ENCODE results near the gene ERCC8. TPM values are rescaled to one million over a fixed set of nuclear protein-coding genes. Genes with fewer than 3 reads are reported as not detected.

The ERCC8 gene
- total RNA-seq, 1 experiment from 2014 or later = 15.1 TPM

GRCh38 chr5:60829490-60830266, 115.2 kb downstream of the ERCC8 start (continued):
- TF ChIP-seq JUND (IDR thresholded peaks at IDR 0.05) = no peak
- TF ChIP-seq CBX3 (IDR thresholded peaks at IDR 0.05; ENCODE audit: low read depth) = no peak
- TF ChIP-seq POLR2AphosphoS5 (IDR thresholded peaks at IDR 0.05; ENCODE audit: low read depth, low read length) = no peak

GRCh38 chr5:60827201-60827600, 117.7 kb downstream of the ERCC8 start:
- intact Hi-C loops (cut with micrococcal nuclease) = no loop called here
- ChIA-PET CTCF (no interaction called here), POLR2A (no interaction called here), RAD21 (ENCODE audit: low non-redundant PET in 1 of 2, low total read pairs in 2 of 2, uncharacterized antibody in 2 of 2, unreplicated experiment in 2 of 2) (no interaction called here)
- TF ChIP-seq ZNF274 (IDR thresholded peaks at IDR 0.05; ENCODE audit: low read depth, low read length) = no peak
- TF ChIP-seq EGR1 (IDR thresholded peaks at IDR 0.05; ENCODE audit: low read depth) = no peak
- TF ChIP-seq RAD21 (IDR thresholded peaks at IDR 0.05; ENCODE audit: low read depth) = no peak
- no peak for TF ChIP-seq ATF3 (IDR thresholded peaks at IDR 0.05)
- no peak for TF ChIP-seq EZH2 (IDR thresholded peaks at IDR 0.05)
- no peak for TF ChIP-seq POLR2A (IDR thresholded peaks at IDR 0.05; ENCODE audit: borderline replicate concordance, extremely low read depth, insufficient read depth, insufficient read length)
- TF ChIP-seq REST (IDR thresholded peaks at IDR 0.05; ENCODE audit: low read depth) = no peak
- no peak for TF ChIP-seq TCF7L2 (IDR thresholded peaks at IDR 0.05; ENCODE audit: borderline replicate concordance, extremely low read depth, insufficient read depth, insufficient read length)
- no peak for TF ChIP-seq CEBPB (IDR thresholded peaks at IDR 0.05; ENCODE audit: low read depth)
- TF ChIP-seq SIN3A (IDR thresholded peaks at IDR 0.05; ENCODE audit: low read depth) = no peak
- TF ChIP-seq ZFX (IDR thresholded peaks at IDR 0.05) = no peak
- no peak for TF ChIP-seq SP1 (IDR thresholded peaks at IDR 0.05; ENCODE audit: low read depth)
- BruUV-seq (replicated peaks) = no TSS peak
- Histone ChIP-seq H3K79me2 (ENCODE audit: insufficient read depth, low read length) (peaks cover 12% of the 10 kb centered on the region), H4K20me1 (ENCODE audit: insufficient read depth) (no peaks in the 10 kb centered on the region), H3K4me3 (replicated peaks in 1 of 2; ENCODE audit: low read depth in 1 of 2, low read length in 2 of 2) (no peak overlapping the region), H3K9me2 (ENCODE audit: insufficient read depth) (no peaks in the 10 kb centered on the region), H3K36me3 (ENCODE audit: control insufficient read depth in 1 of 2, insufficient read depth in 2 of 2, low read length in 2 of 2) (no peaks in the 10 kb centered on the region), H3K27me3 (ENCODE audit: insufficient read depth, low read length) (no peaks in the 10 kb centered on the region), H3K27ac (ENCODE audit: low read depth, low read length) (no peak overlapping the region), H3K4me1 (ENCODE audit: control insufficient read depth in 1 of 2, insufficient read depth in 2 of 2, low read length in 2 of 2) (no peaks in the 10 kb centered on the region), H3K4me2 (ENCODE audit: low read length) (no peak overlapping the region), H3K9ac (ENCODE audit: low read length) (no peak overlapping the region), H3K9me3 (ENCODE audit: control insufficient read depth in 1 of 2, insufficient read depth in 1 of 2, low read depth in 1 of 2, low read length in 2 of 2) (no peaks in the 10 kb centered on the region), H2AFZ (ENCODE audit: low read depth, low read length, poor library complexity, severe bottlenecking) (no peak overlapping the region)
- ATAC-seq (no peak), DNase-seq (ENCODE audit: low read depth, low spot score) (no peak)
